Embryonic facial prominence (tissue), 1 donor: ENCODE data around the gene NOX5.

Source experiments
- DNase-seq: peaks from one replicate; pipeline ENCODE4 v3.0.0-alpha.2; 2016; ENCODE audit errors: extremely low spot score

Gene NOX5

DNA sequence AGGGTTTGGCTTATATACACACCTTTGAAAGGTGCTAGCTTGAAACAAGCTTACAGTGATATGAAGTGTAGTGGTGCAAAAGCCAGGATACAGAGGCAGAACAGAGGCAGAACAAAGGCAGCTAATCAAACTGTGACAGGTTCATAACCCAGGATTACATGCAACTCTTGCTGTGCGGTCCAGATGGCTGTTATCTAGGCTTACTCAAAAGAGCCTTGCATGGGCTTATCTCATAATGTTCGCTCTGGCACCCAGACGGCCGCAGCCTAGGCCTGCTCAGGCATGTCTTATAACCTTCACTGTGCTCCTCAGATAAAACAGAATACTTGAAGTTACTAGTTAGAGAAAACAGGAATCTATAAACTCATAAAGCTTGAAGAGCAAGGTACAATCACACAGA lies 22.8 kb upstream of the NOX5 start:
- DNase-seq: no peak

GRCh38 chr15:68992696-68993095 lies 21.8 kb upstream of the NOX5 start:
- no peak for DNase-seq

DNA sequence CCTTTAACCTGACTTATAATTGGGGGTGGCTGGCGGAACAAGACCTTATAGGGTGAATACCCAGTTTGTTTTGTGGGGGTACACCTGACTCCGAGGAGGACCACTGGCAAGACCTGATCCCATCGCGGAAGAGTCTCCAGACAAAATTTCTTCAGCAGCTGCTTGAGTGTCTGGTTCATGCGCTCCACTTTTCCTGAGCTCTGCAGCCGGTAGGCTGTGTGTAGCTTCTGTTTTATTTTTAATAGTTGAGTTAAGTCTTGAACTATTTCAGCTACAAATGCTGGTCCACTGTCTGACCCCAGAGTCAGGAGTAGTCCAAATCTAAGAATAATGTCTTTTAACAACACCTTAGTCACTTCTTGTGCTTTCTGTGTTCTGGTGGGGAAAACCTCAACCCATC lies 21.2 kb upstream of the NOX5 start:
- no peak for DNase-seq

GRCh38 chr15:68994149-68994548 lies 20.3 kb upstream of the NOX5 start:
- DNase-seq: no peak

DNA sequence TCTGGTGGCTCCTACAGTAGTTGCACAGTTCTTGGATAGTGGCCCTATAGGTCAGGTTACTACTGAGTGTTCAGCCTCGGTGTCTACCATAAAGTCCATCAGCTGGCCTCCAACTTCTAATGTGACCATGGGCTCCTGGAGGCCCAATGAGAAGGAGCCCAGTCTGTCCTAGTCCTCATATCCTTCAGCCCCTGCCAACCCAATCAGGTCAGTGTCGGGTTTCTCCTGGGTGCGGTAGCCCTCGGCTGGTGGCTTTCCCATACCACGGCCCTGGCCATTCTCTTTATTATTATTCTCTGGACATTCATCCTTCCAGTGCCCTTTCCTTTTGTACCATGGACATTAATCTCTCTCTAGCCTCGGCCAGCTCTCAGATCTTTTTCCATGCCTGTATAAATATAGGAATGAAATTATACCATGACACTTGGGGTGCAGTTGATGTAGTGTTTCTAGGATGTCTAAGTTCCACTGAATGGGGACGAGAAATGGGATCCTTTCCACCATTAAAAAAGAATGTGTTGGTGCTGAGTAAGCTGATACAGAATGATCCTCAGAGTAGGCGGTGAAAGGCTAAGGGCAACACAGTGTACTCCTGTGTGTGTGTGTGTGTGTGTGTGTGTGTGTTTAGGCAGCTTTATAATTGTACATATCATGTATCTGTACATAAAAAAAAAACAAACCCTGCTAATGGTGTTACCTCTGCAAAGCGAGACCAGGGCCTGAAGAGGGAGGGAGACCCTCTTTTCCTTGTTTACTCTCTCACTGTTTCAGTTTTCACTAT lies 19.3 kb upstream of the NOX5 start:
- DNase-seq: no peak

- no peak for DNase-seq
Observed at GRCh38 chr15:68997050-68997449, 17.4 kb upstream of the NOX5 start.

GRCh38 chr15:68997930-68998777 lies 16.3 kb upstream of the NOX5 start:
- no peak for DNase-seq

DNA sequence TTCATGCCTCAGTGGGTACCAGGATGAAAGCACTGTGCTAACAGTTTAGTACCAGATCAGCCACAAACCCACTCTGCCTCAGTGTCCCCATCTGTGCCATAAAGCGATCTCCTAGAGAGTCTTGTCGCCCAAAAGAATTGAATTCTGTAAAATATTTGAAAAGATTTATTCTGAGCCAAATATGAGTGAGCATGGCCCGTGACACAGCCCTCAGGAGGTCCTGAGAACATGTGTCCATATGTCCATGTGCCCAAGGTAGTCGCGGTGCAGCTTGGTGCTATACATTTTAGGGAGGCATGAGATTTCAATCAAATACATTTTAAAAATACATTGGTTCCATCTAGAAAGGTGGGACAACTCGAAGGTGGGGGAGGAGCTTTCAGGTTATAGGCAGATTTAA lies 15.4 kb upstream of the NOX5 start:
- DNase-seq: no peak

- DNase-seq: no peak
Observed at GRCh38 chr15:69000091-69000490, 14.4 kb upstream of the NOX5 start.

DNA sequence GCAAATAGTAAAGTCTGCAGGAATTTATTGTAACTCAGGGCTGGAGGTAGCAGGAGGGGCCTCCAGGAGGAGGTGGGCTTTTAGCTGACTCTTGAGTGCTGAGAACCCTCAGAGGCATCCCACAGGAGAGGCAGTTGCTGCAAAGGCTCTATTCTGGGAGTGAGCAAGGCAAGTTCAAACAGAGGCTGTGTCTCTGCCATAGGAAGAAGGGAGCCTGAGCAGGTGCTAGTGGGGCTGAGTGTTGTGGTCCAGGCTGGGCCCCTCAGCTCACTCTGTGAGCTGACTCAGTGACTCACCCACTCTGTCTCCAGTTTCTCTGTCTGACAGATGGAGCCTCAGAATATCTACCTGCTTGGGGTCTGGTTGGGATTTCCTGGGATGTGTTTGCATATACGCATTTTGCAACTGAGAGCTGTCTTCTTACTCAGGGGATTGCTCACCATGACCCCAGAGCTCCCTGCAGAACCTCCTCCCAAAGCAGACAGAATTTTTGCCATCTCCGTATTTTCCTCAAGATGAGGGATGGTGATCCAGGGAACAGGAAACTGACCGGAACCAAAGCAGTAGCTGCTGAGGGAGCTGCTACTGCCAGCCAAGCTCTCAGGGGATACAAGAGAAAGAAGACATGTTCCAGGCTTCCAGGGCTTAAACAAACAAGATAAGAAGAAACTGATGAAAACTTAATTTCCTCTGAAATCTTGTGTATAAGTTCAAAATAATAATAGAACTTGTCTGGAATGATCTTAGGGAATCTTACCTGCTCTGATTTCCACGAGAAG lies 13.6 kb upstream of the NOX5 start:
- no peak for DNase-seq

- DNase-seq: no peak
Observed at GRCh38 chr15:69002783-69003182, 11.7 kb upstream of the NOX5 start.

DNA sequence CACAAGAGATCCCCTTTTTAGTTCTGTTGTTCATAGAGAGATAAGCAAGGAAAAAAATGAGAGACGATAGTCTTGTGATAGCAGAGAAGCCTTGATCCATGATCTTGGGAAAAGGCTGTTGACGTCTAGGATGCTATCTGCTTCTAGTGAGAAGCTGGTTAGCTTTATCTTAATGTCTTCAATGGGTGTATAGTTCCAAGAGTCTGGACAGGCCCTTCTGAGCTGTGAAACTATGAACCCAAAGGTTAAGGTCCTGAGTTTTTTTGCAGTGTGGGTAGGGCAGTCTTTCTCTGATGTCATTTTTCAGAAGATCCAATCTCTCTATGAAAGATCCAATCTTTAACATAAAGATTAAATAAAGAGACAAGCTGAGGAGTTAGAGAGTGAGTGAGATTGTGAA lies 10.5 kb upstream of the NOX5 start:
- DNase-seq: no peak

- no peak for DNase-seq
Observed at GRCh38 chr15:69008056-69008455, 6.4 kb upstream of the NOX5 start.

GRCh38 chr15:69009341-69009740 lies 5.2 kb upstream of the NOX5 start:
- DNase-seq: no peak

- no peak for DNase-seq
Observed at GRCh38 chr15:69011641-69012040, 2.9 kb upstream of the NOX5 start.

GRCh38 chr15:69012761-69013364 lies 1.6 kb upstream of the NOX5 start:
- no peak for DNase-seq

- DNase-seq: no peak
Observed at GRCh38 chr15:69013726-69014406, 629 bp upstream of the NOX5 start.

DNA sequence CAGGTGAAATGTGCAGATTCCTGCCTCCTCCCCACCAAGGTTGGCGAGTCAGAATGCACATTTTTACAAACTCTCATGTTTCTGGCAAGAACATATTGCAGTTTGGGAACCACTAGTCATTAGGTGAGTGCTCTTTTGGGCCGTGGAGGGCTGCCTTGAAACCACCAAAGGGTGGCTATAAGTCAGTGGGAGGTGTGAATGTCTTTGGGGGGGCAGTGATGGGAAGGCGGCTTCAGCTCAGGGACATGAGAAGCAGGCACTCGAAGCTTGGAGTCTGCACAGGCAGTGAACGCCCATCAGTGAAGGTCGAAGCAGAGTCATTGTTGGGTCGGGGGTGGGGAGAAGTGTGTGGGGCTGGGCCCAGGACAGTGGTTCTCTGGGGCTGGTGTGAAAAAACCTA lies 1.1 kb downstream of the NOX5 start:
- DNase-seq: no peak

- no peak for DNase-seq
Observed at GRCh38 chr15:69016021-69016595, 1.6 kb downstream of the NOX5 start.

DNA sequence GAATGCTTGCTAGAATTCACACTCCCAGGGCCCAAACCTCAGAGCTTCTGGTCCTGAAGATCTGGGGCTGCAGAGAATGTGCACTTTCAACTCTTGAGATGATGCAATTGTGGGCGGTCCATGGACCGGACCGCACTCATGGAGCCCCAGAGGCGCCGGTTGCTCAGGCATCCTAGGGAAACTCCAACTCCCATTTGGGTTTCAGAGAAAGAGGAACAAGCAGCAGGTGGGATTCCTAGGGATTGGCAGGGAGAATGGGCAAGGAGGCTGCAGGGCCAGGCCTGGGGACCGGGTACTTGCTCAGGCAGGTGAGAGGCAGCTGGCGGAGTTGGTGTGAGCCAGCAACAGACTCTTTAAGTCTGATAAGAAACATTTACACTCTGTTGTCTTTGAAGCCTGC lies 3.5 kb downstream of the NOX5 start:
- DNase-seq: no peak

GRCh38 chr15:69018951-69019350 lies 4.5 kb downstream of the NOX5 start:
- no peak for DNase-seq
